HepG2 (cell line): ENCODE results near the gene BCLAF1. TPM values are rescaled to one million over a fixed set of nuclear protein-coding genes. Genes with fewer than 3 reads are reported as not detected.

Experiments used
- FOXK1 ChIP-seq: sonication (generic); formaldehyde crosslinking; IDR thresholded peaks from 2 replicates; pipeline ENCODE4 v1.4.0; 2020; ENCODE audit warnings: low read depth, missing genetic modification reagents, borderline replicate concordance
- HNF4G ChIP-seq, 2 experiments: sonication (generic) in 1 of 2; formaldehyde crosslinking in 1 of 2; IDR thresholded peaks; 2 replicates each; pipeline versions ENCODE4 v1.4.0 to v1.6.1; 2011 to 2020; ENCODE audit warnings: borderline replicate concordance in 2 of 2, low read depth in 2 of 2, mild to moderate bottlenecking in 2 of 2, low read length in 1 of 2, missing genetic modification reagents in 1 of 2, moderate library complexity in 1 of 2
- KDM4B ChIP-seq: sonication (generic); formaldehyde crosslinking; IDR thresholded peaks from 2 replicates; pipeline ENCODE4 v1.4.0; 2020; ENCODE audit warnings: missing genetic modification reagents
- THAP11 ChIP-seq: IDR thresholded peaks from 2 replicates; pipeline ENCODE4 v1.6.1; 2016; ENCODE audit warnings: missing biosample characterization, missing genetic modification reagents
- polyA plus RNA-seq, 8 experiments: library from polyadenylated mRNA; depleted of rRNA in 3 of 8; stranded (reverse) in 7 of 8; unstranded in 1 of 8; fragments of >200 nt; fragmentation: Illumina TruSeq in 4 of 8; extraction: Trizol in 4 of 8; gene quantifications; 2 replicates each; pipeline versions ENCODE4 v1.2.1 to v1.2.3, GENCODE V29; 2011 to 2016; ENCODE audit warnings: low read depth in 4 of 8, missing spikeins in 1 of 8, mixed read lengths in 1 of 8; ENCODE audit not compliant: insufficient read depth in 1 of 8
- total RNA-seq, 5 experiments: library from RNA; depleted of rRNA; stranded (reverse); fragments of >200 nt; fragmentation: Illumina TruSeq; extraction: Trizol; gene quantifications; 2 replicates each; pipeline ENCODE4 v1.2.3, GENCODE V29; 2016; ENCODE audit warnings: low read depth in 1 of 5
- TF ChIP-seq, protein P1 (sequence below): sonication (generic); formaldehyde crosslinking; IDR thresholded peaks from 2 replicates; pipeline ENCODE4 v1.5.1; 2020; ENCODE audit warnings: mild to moderate bottlenecking, missing genetic modification reagents, borderline replicate concordance
- TF ChIP-seq, protein P2 (sequence below): sonication (generic); formaldehyde crosslinking; IDR thresholded peaks from 2 replicates; pipeline ENCODE4 v1.5.0; 2020; ENCODE audit warnings: mild to moderate bottlenecking, missing genetic modification reagents
- TF ChIP-seq, protein P3 (sequence below): IDR thresholded peaks from 2 replicates; pipeline ENCODE4 v1.6.1; 2018; ENCODE audit warnings: missing genetic modification reagents, mild to moderate bottlenecking, missing compliant biosample characterization
- TF ChIP-seq, protein P4 (sequence below): sonication (generic); formaldehyde crosslinking; IDR thresholded peaks from 2 replicates; pipeline ENCODE4 v1.9.0; 2021; ENCODE audit warnings: mild to moderate bottlenecking, missing genetic modification reagents

The BCLAF1 gene
- total and polyA plus RNA-seq, 2 of the 13 experiments (the other 11 are each of a cell fraction or from before 2014, with no cell fraction given) = 55.3 to 292 TPM

DNA sequence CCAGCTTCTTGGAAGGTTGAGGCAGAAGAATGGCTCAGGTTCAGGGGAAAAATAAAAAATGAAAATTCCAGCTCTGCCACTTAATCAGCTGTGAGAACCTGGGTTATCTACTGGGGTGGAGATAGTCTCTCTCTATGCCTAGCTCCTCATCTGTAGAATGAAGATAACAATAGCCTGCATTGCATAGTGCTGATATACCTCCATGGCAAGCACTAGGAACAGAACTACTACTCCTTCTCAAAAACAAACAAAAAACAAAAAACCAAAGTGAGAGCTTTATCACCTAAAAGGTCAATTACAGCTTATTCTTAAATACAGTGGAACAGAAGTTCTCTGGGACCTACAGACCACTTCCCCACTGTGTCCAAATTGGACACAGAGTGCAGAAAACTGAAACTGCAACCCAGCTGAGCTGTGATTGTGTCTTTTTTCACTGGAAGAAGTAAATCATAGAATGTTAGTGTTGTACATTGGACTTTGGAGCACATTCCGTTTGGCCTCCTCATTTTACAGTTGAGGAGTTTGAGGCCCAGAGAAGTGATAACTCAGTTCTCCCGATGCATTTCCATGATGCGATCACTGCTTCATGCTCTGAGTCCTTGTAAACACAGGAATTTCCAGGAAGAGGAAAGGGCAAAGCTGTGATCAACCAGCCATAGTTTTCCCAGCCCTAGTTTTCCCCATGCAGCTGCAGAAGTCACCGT lies 62.8 kb downstream of the BCLAF1 start (continued):
- TF ChIP-seq HNF4G (IDR thresholded peaks at IDR 0.05; ENCODE audit: borderline replicate concordance, low read depth, low read length) (no peak; the same call in 1 of the 2 replicates), HNF4G (CRISPR knock-in tag; IDR thresholded peaks at IDR 0.05; ENCODE audit: borderline replicate concordance, low read depth) (0 out of 2 replicates have a peak, but pooled peaks have one; percentile 37), KDM4B (CRISPR knock-in tag) (no peak), THAP11 (CRISPR knock-in tag) (peak; percentile 12; the same call in 1 of the 2 replicates), FOXK1 (CRISPR knock-in tag) (peak; percentile 30; the same call in 1 of the 2 replicates)
- TF ChIP-seq, protein P1, sequence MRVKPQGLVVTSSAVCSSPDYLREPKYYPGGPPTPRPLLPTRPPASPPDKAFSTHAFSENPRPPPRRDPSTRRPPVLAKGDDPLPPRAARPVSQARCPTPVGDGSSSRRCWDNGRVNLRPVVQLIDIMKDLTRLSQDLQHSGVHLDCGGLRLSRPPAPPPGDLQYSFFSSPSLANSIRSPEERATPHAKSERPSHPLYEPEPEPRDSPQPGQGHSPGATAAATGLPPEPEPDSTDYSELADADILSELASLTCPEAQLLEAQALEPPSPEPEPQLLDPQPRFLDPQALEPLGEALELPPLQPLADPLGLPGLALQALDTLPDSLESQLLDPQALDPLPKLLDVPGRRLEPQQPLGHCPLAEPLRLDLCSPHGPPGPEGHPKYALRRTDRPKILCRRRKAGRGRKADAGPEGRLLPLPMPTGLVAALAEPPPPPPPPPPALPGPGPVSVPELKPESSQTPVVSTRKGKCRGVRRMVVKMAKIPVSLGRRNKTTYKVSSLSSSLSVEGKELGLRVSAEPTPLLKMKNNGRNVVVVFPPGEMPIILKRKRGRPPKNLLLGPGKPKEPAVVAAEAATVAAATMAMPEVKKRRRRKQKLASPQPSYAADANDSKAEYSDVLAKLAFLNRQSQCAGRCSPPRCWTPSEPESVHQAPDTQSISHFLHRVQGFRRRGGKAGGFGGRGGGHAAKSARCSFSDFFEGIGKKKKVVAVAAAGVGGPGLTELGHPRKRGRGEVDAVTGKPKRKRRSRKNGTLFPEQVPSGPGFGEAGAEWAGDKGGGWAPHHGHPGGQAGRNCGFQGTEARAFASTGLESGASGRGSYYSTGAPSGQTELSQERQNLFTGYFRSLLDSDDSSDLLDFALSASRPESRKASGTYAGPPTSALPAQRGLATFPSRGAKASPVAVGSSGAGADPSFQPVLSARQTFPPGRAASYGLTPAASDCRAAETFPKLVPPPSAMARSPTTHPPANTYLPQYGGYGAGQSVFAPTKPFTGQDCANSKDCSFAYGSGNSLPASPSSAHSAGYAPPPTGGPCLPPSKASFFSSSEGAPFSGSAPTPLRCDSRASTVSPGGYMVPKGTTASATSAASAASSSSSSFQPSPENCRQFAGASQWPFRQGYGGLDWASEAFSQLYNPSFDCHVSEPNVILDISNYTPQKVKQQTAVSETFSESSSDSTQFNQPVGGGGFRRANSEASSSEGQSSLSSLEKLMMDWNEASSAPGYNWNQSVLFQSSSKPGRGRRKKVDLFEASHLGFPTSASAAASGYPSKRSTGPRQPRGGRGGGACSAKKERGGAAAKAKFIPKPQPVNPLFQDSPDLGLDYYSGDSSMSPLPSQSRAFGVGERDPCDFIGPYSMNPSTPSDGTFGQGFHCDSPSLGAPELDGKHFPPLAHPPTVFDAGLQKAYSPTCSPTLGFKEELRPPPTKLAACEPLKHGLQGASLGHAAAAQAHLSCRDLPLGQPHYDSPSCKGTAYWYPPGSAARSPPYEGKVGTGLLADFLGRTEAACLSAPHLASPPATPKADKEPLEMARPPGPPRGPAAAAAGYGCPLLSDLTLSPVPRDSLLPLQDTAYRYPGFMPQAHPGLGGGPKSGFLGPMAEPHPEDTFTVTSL (CRISPR knock-in tag) = 0 out of 2 replicates have a peak, but pooled peaks have one; percentile 70
- TF ChIP-seq, protein P2, sequence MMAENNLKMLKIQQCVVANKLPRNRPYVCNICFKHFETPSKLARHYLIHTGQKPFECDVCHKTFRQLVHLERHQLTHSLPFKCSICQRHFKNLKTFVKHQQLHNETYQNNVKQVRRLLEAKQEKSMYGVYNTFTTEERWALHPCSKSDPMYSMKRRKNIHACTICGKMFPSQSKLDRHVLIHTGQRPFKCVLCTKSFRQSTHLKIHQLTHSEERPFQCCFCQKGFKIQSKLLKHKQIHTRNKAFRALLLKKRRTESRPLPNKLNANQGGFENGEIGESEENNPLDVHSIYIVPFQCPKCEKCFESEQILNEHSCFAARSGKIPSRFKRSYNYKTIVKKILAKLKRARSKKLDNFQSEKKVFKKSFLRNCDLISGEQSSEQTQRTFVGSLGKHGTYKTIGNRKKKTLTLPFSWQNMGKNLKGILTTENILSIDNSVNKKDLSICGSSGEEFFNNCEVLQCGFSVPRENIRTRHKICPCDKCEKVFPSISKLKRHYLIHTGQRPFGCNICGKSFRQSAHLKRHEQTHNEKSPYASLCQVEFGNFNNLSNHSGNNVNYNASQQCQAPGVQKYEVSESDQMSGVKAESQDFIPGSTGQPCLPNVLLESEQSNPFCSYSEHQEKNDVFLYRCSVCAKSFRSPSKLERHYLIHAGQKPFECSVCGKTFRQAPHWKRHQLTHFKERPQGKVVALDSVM (CRISPR knock-in tag) = no peak
- TF ChIP-seq, protein P3, sequence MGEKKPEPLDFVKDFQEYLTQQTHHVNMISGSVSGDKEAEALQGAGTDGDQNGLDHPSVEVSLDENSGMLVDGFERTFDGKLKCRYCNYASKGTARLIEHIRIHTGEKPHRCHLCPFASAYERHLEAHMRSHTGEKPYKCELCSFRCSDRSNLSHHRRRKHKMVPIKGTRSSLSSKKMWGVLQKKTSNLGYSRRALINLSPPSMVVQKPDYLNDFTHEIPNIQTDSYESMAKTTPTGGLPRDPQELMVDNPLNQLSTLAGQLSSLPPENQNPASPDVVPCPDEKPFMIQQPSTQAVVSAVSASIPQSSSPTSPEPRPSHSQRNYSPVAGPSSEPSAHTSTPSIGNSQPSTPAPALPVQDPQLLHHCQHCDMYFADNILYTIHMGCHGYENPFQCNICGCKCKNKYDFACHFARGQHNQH = 0 out of 2 replicates have a peak, but pooled peaks have one; percentile 4
- TF ChIP-seq, protein P4, sequence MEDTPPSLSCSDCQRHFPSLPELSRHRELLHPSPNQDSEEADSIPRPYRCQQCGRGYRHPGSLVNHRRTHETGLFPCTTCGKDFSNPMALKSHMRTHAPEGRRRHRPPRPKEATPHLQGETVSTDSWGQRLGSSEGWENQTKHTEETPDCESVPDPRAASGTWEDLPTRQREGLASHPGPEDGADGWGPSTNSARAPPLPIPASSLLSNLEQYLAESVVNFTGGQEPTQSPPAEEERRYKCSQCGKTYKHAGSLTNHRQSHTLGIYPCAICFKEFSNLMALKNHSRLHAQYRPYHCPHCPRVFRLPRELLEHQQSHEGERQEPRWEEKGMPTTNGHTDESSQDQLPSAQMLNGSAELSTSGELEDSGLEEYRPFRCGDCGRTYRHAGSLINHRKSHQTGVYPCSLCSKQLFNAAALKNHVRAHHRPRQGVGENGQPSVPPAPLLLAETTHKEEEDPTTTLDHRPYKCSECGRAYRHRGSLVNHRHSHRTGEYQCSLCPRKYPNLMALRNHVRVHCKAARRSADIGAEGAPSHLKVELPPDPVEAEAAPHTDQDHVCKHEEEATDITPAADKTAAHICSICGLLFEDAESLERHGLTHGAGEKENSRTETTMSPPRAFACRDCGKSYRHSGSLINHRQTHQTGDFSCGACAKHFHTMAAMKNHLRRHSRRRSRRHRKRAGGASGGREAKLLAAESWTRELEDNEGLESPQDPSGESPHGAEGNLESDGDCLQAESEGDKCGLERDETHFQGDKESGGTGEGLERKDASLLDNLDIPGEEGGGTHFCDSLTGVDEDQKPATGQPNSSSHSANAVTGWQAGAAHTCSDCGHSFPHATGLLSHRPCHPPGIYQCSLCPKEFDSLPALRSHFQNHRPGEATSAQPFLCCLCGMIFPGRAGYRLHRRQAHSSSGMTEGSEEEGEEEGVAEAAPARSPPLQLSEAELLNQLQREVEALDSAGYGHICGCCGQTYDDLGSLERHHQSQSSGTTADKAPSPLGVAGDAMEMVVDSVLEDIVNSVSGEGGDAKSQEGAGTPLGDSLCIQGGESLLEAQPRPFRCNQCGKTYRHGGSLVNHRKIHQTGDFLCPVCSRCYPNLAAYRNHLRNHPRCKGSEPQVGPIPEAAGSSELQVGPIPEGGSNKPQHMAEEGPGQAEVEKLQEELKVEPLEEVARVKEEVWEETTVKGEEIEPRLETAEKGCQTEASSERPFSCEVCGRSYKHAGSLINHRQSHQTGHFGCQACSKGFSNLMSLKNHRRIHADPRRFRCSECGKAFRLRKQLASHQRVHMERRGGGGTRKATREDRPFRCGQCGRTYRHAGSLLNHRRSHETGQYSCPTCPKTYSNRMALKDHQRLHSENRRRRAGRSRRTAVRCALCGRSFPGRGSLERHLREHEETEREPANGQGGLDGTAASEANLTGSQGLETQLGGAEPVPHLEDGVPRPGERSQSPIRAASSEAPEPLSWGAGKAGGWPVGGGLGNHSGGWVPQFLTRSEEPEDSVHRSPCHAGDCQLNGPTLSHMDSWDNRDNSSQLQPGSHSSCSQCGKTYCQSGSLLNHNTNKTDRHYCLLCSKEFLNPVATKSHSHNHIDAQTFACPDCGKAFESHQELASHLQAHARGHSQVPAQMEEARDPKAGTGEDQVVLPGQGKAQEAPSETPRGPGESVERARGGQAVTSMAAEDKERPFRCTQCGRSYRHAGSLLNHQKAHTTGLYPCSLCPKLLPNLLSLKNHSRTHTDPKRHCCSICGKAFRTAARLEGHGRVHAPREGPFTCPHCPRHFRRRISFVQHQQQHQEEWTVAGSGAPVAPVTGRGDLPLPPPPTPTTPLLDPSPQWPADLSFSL (CRISPR knock-in tag) = peak; percentile 29; the same call in 1 of the 2 replicates
